ENCODE measurements around the gene RETREG1. TPM values are rescaled to one million over a fixed set of nuclear protein-coding genes. Genes with fewer than 3 reads are reported as not detected.

Gene RETREG1
- total RNA-seq, 1 experiment from 2014 or later: 5.1 TPM

DNA sequence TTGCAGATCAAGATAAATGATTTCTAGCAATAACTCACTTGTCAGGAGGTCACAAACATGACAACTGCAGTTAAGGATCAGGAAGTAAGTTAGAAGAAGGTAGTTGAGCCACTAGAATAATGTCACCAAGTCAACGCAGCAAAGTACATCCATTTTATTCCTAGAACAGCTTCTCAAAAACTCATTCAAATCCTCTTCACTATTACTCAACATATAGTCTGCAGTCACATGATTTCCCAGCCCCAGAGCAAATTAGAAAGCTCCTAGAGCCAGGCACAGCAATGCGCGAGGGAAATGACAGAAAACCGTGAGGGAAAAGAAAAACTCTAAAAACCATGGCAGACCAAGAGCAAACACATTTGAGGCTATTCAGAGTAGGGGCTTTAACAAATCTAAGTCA is 101.3 kb downstream of the RETREG1 start:
- intact Hi-C loops (cut with micrococcal nuclease; ENCODE audit: unreplicated experiment): no loop called here
- TF ChIP-seq, protein P1, sequence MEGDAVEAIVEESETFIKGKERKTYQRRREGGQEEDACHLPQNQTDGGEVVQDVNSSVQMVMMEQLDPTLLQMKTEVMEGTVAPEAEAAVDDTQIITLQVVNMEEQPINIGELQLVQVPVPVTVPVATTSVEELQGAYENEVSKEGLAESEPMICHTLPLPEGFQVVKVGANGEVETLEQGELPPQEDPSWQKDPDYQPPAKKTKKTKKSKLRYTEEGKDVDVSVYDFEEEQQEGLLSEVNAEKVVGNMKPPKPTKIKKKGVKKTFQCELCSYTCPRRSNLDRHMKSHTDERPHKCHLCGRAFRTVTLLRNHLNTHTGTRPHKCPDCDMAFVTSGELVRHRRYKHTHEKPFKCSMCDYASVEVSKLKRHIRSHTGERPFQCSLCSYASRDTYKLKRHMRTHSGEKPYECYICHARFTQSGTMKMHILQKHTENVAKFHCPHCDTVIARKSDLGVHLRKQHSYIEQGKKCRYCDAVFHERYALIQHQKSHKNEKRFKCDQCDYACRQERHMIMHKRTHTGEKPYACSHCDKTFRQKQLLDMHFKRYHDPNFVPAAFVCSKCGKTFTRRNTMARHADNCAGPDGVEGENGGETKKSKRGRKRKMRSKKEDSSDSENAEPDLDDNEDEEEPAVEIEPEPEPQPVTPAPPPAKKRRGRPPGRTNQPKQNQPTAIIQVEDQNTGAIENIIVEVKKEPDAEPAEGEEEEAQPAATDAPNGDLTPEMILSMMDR (conservative IDR thresholded peaks at IDR 0.05; ENCODE audit: low read depth, low read length): no peak
- TF ChIP-seq EZH2 (IDR thresholded peaks at IDR 0.05; ENCODE audit: borderline replicate concordance, low read depth, low read length, poor library complexity, severe bottlenecking): no peak
- H3K4me3 ChIP-seq (ENCODE audit: low read depth, low read length, poor library complexity, severe bottlenecking): no peak overlapping the region
- CTCF ChIA-PET: no interaction called here
- H3K4me1 ChIP-seq (ENCODE audit: insufficient read depth, low read length, poor library complexity, severe bottlenecking): no peaks in the 10 kb centered on the region
- no peak for DNase-seq (ENCODE audit: low spot score)
- H3K9me3 ChIP-seq (ENCODE audit: low read depth, low read length, poor library complexity, severe bottlenecking): no peaks in the 10 kb centered on the region
- no peak overlapping the region for H3K27ac ChIP-seq (ENCODE audit: low read depth, low read length, poor library complexity, severe bottlenecking)
- no TSS peak for BruUV-seq (replicated peaks)
- no peaks in the 10 kb centered on the region for H3K27me3 ChIP-seq (replicated peaks; ENCODE audit: insufficient read depth, low read depth, low read length, poor library complexity)
- POLR2A ChIA-PET (ENCODE audit: low non-redundant PET): no interaction called here
- no peaks in the 10 kb centered on the region for H3K36me3 ChIP-seq (ENCODE audit: insufficient read depth, low read length, poor library complexity, severe bottlenecking)

DNA sequence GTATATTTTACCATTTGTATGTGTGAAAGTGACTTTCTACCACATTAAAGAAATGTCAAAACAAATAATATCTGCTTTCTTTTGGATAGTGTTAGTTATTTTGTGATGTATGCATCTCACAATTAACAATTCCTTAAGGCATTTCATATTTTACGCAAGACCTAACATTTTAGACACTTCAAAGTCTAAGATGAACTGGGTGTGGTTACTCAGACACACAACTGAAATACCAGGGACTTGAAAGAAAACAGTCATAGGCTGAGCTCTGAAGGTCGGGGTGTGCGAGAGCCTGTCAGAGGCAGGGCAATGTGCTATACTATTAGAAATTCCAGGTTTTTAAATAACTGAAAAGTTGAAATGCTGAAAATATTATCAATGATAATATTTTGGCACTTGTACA is 106.7 kb downstream of the RETREG1 start:
- no peak overlapping the region for H3K27ac ChIP-seq (ENCODE audit: low read depth, low read length, poor library complexity, severe bottlenecking)
- no peaks in the 10 kb centered on the region for H3K36me3 ChIP-seq (ENCODE audit: insufficient read depth, low read length, poor library complexity, severe bottlenecking)
- H3K4me3 ChIP-seq (ENCODE audit: low read depth, low read length, poor library complexity, severe bottlenecking): no peak overlapping the region
- ChIA-PET CTCF (no interaction called here), POLR2A (ENCODE audit: low non-redundant PET) (no interaction called here)
- H3K4me1 ChIP-seq (ENCODE audit: insufficient read depth, low read length, poor library complexity, severe bottlenecking): peaks cover 5% of the 10 kb centered on the region
- H3K27me3 ChIP-seq (replicated peaks; ENCODE audit: insufficient read depth, low read depth, low read length, poor library complexity): no peaks in the 10 kb centered on the region
- TF ChIP-seq, protein P1 (conservative IDR thresholded peaks at IDR 0.05; ENCODE audit: low read depth, low read length): no peak
- TF ChIP-seq EZH2 (IDR thresholded peaks at IDR 0.05; ENCODE audit: borderline replicate concordance, low read depth, low read length, poor library complexity, severe bottlenecking): no peak
- no TSS peak for BruUV-seq (replicated peaks)
- intact Hi-C loops (cut with micrococcal nuclease; ENCODE audit: unreplicated experiment): no loop called here
- DNase-seq (ENCODE audit: low spot score): no peak
- no peaks in the 10 kb centered on the region for H3K9me3 ChIP-seq (ENCODE audit: low read depth, low read length, poor library complexity, severe bottlenecking)

DNA sequence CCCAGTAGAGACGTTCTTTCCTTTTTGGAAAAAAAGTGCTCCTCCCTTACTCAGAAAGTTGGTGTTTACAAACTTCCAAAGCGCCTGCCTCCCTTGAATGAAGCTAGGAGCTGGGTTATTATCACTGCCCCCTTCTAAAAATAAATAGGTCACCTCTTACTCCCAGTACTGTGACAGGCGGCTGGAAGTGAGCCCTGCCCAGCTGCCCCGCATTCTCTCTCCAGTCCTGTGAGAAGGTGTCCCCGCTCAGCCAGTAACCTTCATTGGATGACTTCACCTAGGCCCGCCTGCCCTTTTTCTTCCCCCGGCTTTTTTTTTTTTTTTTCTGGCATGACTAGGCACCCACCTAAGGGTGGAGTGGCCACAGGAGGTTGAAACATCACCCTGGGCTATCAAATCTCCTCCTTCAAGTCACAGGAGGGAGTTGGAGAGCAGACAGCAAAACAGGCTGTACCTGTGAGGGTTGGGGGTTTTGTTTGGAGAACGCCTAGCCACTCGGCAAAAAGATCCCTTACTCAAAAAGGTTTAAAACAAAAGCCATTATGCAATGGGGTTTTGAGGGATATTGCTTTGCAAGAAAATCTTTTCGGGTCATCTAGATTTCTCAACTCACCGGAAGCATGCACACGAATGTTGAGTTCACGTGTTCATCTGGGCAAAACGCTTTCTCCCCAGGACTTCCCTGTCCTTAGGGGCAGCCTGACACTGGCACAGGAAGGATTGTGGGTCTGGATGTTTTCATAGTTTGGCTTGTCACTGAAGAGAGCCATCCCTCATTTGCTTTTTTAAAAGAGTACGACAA is 107.9 kb downstream of the RETREG1 start:
- H3K27me3 ChIP-seq (replicated peaks; ENCODE audit: insufficient read depth, low read depth, low read length, poor library complexity): no peaks in the 10 kb centered on the region
- DNase-seq (ENCODE audit: low spot score): no peak
- H3K36me3 ChIP-seq (ENCODE audit: insufficient read depth, low read length, poor library complexity, severe bottlenecking): no peaks in the 10 kb centered on the region
- TF ChIP-seq, protein P1 (conservative IDR thresholded peaks at IDR 0.05; ENCODE audit: low read depth, low read length): no peak
- no peak for TF ChIP-seq EZH2 (IDR thresholded peaks at IDR 0.05; ENCODE audit: borderline replicate concordance, low read depth, low read length, poor library complexity, severe bottlenecking)
- no peak overlapping the region for H3K4me3 ChIP-seq (ENCODE audit: low read depth, low read length, poor library complexity, severe bottlenecking)
- no peaks in the 10 kb centered on the region for H3K9me3 ChIP-seq (ENCODE audit: low read depth, low read length, poor library complexity, severe bottlenecking)
- ChIA-PET POLR2A (ENCODE audit: low non-redundant PET) (no interaction called here), CTCF (no interaction called here)
- BruUV-seq (replicated peaks): no TSS peak
- H3K4me1 ChIP-seq (ENCODE audit: insufficient read depth, low read length, poor library complexity, severe bottlenecking): peaks cover 5% of the 10 kb centered on the region
- H3K27ac ChIP-seq (ENCODE audit: low read depth, low read length, poor library complexity, severe bottlenecking): no peak overlapping the region
- intact Hi-C loops (cut with micrococcal nuclease; ENCODE audit: unreplicated experiment): no loop called here
